K562 (cell line): ENCODE results near the gene RBM3. TPM values are rescaled to one million over a fixed set of nuclear protein-coding genes. Genes with fewer than 3 reads are reported as not detected.

Experiments used
- ATF3 ChIP-seq, 2 experiments: fragments of 450-650 bp in 1 of 2; sonication (generic) in 1 of 2; formaldehyde crosslinking in 1 of 2; IDR thresholded peaks in 1 of 2; conservative IDR thresholded peaks in 1 of 2; 2 replicates each; pipeline versions ENCODE4 v1.6.1 to v1.8.1; 2016 to 2023; ENCODE audit warnings: mild to moderate bottlenecking in 2 of 2, moderate library complexity in 2 of 2, inconsistent platforms in 1 of 2, missing genetic modification reagents in 1 of 2
- FOXJ2 ChIP-seq: fragments of 200-800 bp; sonication (Bioruptor generic); IDR thresholded peaks from 2 replicates; pipeline ENCODE4 v1.6.1; 2016; ENCODE audit warnings: missing genetic modification characterization, missing compliant biosample characterization
- GATAD2A ChIP-seq: fragments of 450-650 bp; IDR thresholded peaks from 2 replicates; pipeline ENCODE4 v1.6.1; 2017
- NR2C2 ChIP-seq, 2 experiments: fragments of 200-800 bp in 1 of 2; sonication (Bioruptor generic) in 1 of 2; sonication (generic) in 1 of 2; formaldehyde crosslinking in 1 of 2; IDR thresholded peaks; 2 replicates each; pipeline versions ENCODE4 v1.6.1 to v1.8.0; 2016 to 2022; ENCODE audit warnings: mild to moderate bottlenecking in 1 of 2, missing compliant biosample characterization in 1 of 2, missing genetic modification characterization in 1 of 2, missing genetic modification reagents in 1 of 2
- NUFIP1 ChIP-seq: fragments of 450-650 bp; IDR thresholded peaks from 2 replicates; pipeline ENCODE4 v1.6.1; 2018; ENCODE audit not compliant: partially characterized antibody
- POLR2A ChIP-seq: fragments of 450-650 bp; conservative IDR thresholded peaks from 2 replicates; pipeline ENCODE4 v1.6.1; 2016
- PTRF ChIP-seq: fragments of 450-650 bp; IDR thresholded peaks from 2 replicates; pipeline ENCODE4 v1.6.1; 2016; ENCODE audit warnings: mild to moderate bottlenecking, missing genetic modification characterization, missing compliant biosample characterization
- TAF9B ChIP-seq: fragments of 450-650 bp; IDR thresholded peaks from 2 replicates; pipeline ENCODE4 v1.6.1; 2018; ENCODE audit warnings: mild to moderate bottlenecking; ENCODE audit not compliant: partially characterized antibody
- ZBTB1 ChIP-seq: sonication (generic); formaldehyde crosslinking; IDR thresholded peaks from 2 replicates; pipeline ENCODE4 v1.8.1; 2023; ENCODE audit warnings: missing genetic modification reagents, low read depth, mild to moderate bottlenecking, borderline replicate concordance
- polyA plus RNA-seq, 8 experiments: library from polyadenylated mRNA; depleted of rRNA in 4 of 8; stranded (reverse) in 5 of 8; unstranded in 3 of 8; fragments of >200 nt; fragmentation: Nextera tagmentation in 2 of 8; fragmentation: Illumina TruSeq in 1 of 8; extraction: Ambion mirVana in 2 of 8; extraction: Trizol in 1 of 8; gene quantifications; 2 replicates each; pipeline versions ENCODE4 v1.2.1 to v1.2.3, GENCODE V29; 2011 to 2014; ENCODE audit warnings: inconsistent platforms in 1 of 8, missing spikeins in 1 of 8
- total RNA-seq, 7 experiments: library from RNA; depleted of rRNA in 6 of 7; stranded (reverse); fragments of >200 nt in 6 of 7; fragmentation: Illumina TruSeq in 2 of 7; extraction: Trizol in 2 of 7; gene quantifications; 2 replicates each; pipeline versions ENCODE4 v1.2.1 to v1.2.3, GENCODE V29; 2011 to 2021; ENCODE audit warnings: low replicate concordance in 1 of 7
- TF ChIP-seq, protein P1 (sequence below): fragments of 450-650 bp; IDR thresholded peaks from 2 replicates; pipeline ENCODE4 v1.6.1; 2016; ENCODE audit warnings: mild to moderate bottlenecking, moderate library complexity
- TF ChIP-seq, protein P2 (sequence below): fragments of 450-650 bp; formaldehyde crosslinking; conservative IDR thresholded peaks from 2 replicates; pipeline ENCODE4 v1.4.0; 2022; ENCODE audit warnings: mild to moderate bottlenecking, missing genetic modification characterization

The RBM3 gene
- total and polyA plus RNA-seq, 9 of the 15 experiments (the other 6 are each of a cell fraction or from before 2014, with no cell fraction given) = 70.3 to 272 (median 209) TPM

- TF ChIP-seq, protein P1, sequence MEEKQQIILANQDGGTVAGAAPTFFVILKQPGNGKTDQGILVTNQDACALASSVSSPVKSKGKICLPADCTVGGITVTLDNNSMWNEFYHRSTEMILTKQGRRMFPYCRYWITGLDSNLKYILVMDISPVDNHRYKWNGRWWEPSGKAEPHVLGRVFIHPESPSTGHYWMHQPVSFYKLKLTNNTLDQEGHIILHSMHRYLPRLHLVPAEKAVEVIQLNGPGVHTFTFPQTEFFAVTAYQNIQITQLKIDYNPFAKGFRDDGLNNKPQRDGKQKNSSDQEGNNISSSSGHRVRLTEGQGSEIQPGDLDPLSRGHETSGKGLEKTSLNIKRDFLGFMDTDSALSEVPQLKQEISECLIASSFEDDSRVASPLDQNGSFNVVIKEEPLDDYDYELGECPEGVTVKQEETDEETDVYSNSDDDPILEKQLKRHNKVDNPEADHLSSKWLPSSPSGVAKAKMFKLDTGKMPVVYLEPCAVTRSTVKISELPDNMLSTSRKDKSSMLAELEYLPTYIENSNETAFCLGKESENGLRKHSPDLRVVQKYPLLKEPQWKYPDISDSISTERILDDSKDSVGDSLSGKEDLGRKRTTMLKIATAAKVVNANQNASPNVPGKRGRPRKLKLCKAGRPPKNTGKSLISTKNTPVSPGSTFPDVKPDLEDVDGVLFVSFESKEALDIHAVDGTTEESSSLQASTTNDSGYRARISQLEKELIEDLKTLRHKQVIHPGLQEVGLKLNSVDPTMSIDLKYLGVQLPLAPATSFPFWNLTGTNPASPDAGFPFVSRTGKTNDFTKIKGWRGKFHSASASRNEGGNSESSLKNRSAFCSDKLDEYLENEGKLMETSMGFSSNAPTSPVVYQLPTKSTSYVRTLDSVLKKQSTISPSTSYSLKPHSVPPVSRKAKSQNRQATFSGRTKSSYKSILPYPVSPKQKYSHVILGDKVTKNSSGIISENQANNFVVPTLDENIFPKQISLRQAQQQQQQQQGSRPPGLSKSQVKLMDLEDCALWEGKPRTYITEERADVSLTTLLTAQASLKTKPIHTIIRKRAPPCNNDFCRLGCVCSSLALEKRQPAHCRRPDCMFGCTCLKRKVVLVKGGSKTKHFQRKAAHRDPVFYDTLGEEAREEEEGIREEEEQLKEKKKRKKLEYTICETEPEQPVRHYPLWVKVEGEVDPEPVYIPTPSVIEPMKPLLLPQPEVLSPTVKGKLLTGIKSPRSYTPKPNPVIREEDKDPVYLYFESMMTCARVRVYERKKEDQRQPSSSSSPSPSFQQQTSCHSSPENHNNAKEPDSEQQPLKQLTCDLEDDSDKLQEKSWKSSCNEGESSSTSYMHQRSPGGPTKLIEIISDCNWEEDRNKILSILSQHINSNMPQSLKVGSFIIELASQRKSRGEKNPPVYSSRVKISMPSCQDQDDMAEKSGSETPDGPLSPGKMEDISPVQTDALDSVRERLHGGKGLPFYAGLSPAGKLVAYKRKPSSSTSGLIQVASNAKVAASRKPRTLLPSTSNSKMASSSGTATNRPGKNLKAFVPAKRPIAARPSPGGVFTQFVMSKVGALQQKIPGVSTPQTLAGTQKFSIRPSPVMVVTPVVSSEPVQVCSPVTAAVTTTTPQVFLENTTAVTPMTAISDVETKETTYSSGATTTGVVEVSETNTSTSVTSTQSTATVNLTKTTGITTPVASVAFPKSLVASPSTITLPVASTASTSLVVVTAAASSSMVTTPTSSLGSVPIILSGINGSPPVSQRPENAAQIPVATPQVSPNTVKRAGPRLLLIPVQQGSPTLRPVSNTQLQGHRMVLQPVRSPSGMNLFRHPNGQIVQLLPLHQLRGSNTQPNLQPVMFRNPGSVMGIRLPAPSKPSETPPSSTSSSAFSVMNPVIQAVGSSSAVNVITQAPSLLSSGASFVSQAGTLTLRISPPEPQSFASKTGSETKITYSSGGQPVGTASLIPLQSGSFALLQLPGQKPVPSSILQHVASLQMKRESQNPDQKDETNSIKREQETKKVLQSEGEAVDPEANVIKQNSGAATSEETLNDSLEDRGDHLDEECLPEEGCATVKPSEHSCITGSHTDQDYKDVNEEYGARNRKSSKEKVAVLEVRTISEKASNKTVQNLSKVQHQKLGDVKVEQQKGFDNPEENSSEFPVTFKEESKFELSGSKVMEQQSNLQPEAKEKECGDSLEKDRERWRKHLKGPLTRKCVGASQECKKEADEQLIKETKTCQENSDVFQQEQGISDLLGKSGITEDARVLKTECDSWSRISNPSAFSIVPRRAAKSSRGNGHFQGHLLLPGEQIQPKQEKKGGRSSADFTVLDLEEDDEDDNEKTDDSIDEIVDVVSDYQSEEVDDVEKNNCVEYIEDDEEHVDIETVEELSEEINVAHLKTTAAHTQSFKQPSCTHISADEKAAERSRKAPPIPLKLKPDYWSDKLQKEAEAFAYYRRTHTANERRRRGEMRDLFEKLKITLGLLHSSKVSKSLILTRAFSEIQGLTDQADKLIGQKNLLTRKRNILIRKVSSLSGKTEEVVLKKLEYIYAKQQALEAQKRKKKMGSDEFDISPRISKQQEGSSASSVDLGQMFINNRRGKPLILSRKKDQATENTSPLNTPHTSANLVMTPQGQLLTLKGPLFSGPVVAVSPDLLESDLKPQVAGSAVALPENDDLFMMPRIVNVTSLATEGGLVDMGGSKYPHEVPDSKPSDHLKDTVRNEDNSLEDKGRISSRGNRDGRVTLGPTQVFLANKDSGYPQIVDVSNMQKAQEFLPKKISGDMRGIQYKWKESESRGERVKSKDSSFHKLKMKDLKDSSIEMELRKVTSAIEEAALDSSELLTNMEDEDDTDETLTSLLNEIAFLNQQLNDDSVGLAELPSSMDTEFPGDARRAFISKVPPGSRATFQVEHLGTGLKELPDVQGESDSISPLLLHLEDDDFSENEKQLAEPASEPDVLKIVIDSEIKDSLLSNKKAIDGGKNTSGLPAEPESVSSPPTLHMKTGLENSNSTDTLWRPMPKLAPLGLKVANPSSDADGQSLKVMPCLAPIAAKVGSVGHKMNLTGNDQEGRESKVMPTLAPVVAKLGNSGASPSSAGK = peak; percentile 27; the same call in 1 of the 2 replicates
- TF ChIP-seq GATAD2A (peak; percentile 47; the same call in 1 of the 2 replicates), FOXJ2 (tag) (no peak), ATF3 (IDR thresholded peaks at IDR 0.05) (peak; percentile 64), ATF3 (CRISPR knock-in tag; conservative IDR thresholded peaks at IDR 0.05) (no peak), NR2C2 (CRISPR knock-in tag; IDR thresholded peaks at IDR 0.05) (no peak), NR2C2 (tag; IDR thresholded peaks at IDR 0.05) (peak; percentile 18; the same call in 1 of the 2 replicates), PTRF (tag) (no peak), POLR2A (no peak), TAF9B (peak; percentile 21), NUFIP1 (peak; percentile 25), ZBTB1 (CRISPR knock-in tag) (no peak)
- TF ChIP-seq, protein P2, sequence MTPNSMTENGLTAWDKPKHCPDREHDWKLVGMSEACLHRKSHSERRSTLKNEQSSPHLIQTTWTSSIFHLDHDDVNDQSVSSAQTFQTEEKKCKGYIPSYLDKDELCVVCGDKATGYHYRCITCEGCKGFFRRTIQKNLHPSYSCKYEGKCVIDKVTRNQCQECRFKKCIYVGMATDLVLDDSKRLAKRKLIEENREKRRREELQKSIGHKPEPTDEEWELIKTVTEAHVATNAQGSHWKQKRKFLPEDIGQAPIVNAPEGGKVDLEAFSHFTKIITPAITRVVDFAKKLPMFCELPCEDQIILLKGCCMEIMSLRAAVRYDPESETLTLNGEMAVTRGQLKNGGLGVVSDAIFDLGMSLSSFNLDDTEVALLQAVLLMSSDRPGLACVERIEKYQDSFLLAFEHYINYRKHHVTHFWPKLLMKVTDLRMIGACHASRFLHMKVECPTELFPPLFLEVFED (CRISPR knock-in tag) = no peak
Measured at GRCh38 chrX:48531358-48531959, 42.8 kb upstream of the RBM3 start (continued).
